WTC11 (cell line): ENCODE data around the gene PLEKHO2. TPM values are rescaled to one million over a fixed set of nuclear protein-coding genes. Genes with fewer than 3 reads are reported as not detected.

Experiments
- CREB1 ChIP-seq: sonication (generic); formaldehyde crosslinking; IDR thresholded peaks from 2 replicates; pipeline ENCODE4 v1.8.0; 2023; ENCODE audit warnings: mild to moderate bottlenecking, missing genetic modification reagents
- ELF4 ChIP-seq: sonication (generic); formaldehyde crosslinking; IDR thresholded peaks from 2 replicates; pipeline ENCODE4 v1.8.1; 2022; ENCODE audit warnings: low read depth, mild to moderate bottlenecking, moderate library complexity, missing genetic modification reagents
- GABPB1 ChIP-seq: sonication (generic); formaldehyde crosslinking; IDR thresholded peaks from 2 replicates; pipeline ENCODE4 v1.8.1; 2023; ENCODE audit warnings: mild to moderate bottlenecking, missing genetic modification reagents
- GRHL2 ChIP-seq: fragments of 250-450 bp; sonication (Bioruptor Pico); IDR thresholded peaks from 2 replicates; pipeline ENCODE4 v1.8.0; 2022; ENCODE audit warnings: mild to moderate bottlenecking, moderate library complexity; ENCODE audit not compliant: insufficient replicate concordance, severe bottlenecking
- MYBL2 ChIP-seq: sonication (generic); formaldehyde crosslinking; IDR thresholded peaks from 2 replicates; pipeline ENCODE4 v1.8.1; 2023; ENCODE audit warnings: mild to moderate bottlenecking, moderate library complexity, missing genetic modification reagents
- NR1H2 ChIP-seq: sonication (generic); formaldehyde crosslinking; IDR thresholded peaks from 2 replicates; pipeline ENCODE4 v1.9.0; 2021; ENCODE audit warnings: mild to moderate bottlenecking, moderate library complexity, missing genetic modification reagents
- NR2C2 ChIP-seq: sonication (generic); formaldehyde crosslinking; IDR thresholded peaks from 2 replicates; pipeline ENCODE4 v1.8.0; 2022; ENCODE audit warnings: mild to moderate bottlenecking, missing genetic modification reagents
- SP1 ChIP-seq: sonication (generic); formaldehyde crosslinking; conservative IDR thresholded peaks from 2 replicates; pipeline ENCODE4 v1.8.1; 2022; ENCODE audit warnings: missing genetic modification reagents
- ZNF219 ChIP-seq: sonication (generic); formaldehyde crosslinking; IDR thresholded peaks from 2 replicates; pipeline ENCODE4 v1.8.0; 2023; ENCODE audit warnings: missing genetic modification reagents, mild to moderate bottlenecking, borderline replicate concordance
- ZNF232 ChIP-seq: sonication (generic); formaldehyde crosslinking; IDR thresholded peaks from 2 replicates; pipeline ENCODE4 v1.8.0; 2022; ENCODE audit warnings: mild to moderate bottlenecking, missing genetic modification reagents
- ZNF263 ChIP-seq: sonication (generic); formaldehyde crosslinking; IDR thresholded peaks from 2 replicates; pipeline ENCODE4 v1.8.1; 2022; ENCODE audit warnings: low read depth, mild to moderate bottlenecking, moderate library complexity, missing genetic modification reagents
- ZNF317 ChIP-seq: sonication (generic); formaldehyde crosslinking; IDR thresholded peaks from 2 replicates; pipeline ENCODE4 v1.8.1; 2023; ENCODE audit warnings: low read depth, mild to moderate bottlenecking, moderate library complexity, missing genetic modification reagents, borderline replicate concordance
- total RNA-seq: library from RNA; stranded (reverse); gene quantifications from 3 replicates; pipeline ENCODE4 v1.2.3, GENCODE V29; 2021
- TF ChIP-seq, protein P1 (sequence below): fragments of 250-450 bp; sonication (Bioruptor Pico); IDR thresholded peaks from 2 replicates; pipeline ENCODE4 v1.9.0; 2021; ENCODE audit warnings: mild to moderate bottlenecking, borderline replicate concordance
- TF ChIP-seq, protein P2 (sequence below): sonication (generic); formaldehyde crosslinking; IDR thresholded peaks from 2 replicates; pipeline ENCODE4 v1.8.0; 2022; ENCODE audit warnings: mild to moderate bottlenecking, missing genetic modification reagents
- TF ChIP-seq, protein P3 (sequence below): sonication (generic); formaldehyde crosslinking; IDR thresholded peaks from 2 replicates; pipeline ENCODE4 v1.8.0; 2022; ENCODE audit warnings: mild to moderate bottlenecking, missing genetic modification reagents
- TF ChIP-seq, protein P4 (sequence below): fragments of 250-450 bp; sonication (Bioruptor Pico); IDR thresholded peaks from 2 replicates; pipeline ENCODE4 v2.1.2; 2022; ENCODE audit warnings: mild to moderate bottlenecking, moderate library complexity
- TF ChIP-seq, protein P5 (sequence below): sonication (generic); formaldehyde crosslinking; IDR thresholded peaks from 2 replicates; pipeline ENCODE4 v1.8.1; 2022; ENCODE audit warnings: low read depth, mild to moderate bottlenecking, moderate library complexity, missing genetic modification reagents, borderline replicate concordance
- TF ChIP-seq, protein P6 (sequence below): fragments of 250-450 bp; sonication (Bioruptor Pico); IDR thresholded peaks from 2 replicates; pipeline ENCODE4 v1.9.0; 2021; ENCODE audit warnings: mild to moderate bottlenecking
- TF ChIP-seq, protein P7 (sequence below): sonication (generic); formaldehyde crosslinking; IDR thresholded peaks from 2 replicates; pipeline ENCODE4 v1.8.1; 2022; ENCODE audit warnings: mild to moderate bottlenecking, missing genetic modification reagents, moderate library complexity, borderline replicate concordance
- TF ChIP-seq, protein P8 (sequence below): sonication (generic); formaldehyde crosslinking; IDR thresholded peaks from 2 replicates; pipeline ENCODE4 v1.8.0; 2022; ENCODE audit warnings: mild to moderate bottlenecking, missing genetic modification reagents

Gene PLEKHO2
- total RNA-seq, 1 experiment from 2014 or later: 22.1 TPM

DNA sequence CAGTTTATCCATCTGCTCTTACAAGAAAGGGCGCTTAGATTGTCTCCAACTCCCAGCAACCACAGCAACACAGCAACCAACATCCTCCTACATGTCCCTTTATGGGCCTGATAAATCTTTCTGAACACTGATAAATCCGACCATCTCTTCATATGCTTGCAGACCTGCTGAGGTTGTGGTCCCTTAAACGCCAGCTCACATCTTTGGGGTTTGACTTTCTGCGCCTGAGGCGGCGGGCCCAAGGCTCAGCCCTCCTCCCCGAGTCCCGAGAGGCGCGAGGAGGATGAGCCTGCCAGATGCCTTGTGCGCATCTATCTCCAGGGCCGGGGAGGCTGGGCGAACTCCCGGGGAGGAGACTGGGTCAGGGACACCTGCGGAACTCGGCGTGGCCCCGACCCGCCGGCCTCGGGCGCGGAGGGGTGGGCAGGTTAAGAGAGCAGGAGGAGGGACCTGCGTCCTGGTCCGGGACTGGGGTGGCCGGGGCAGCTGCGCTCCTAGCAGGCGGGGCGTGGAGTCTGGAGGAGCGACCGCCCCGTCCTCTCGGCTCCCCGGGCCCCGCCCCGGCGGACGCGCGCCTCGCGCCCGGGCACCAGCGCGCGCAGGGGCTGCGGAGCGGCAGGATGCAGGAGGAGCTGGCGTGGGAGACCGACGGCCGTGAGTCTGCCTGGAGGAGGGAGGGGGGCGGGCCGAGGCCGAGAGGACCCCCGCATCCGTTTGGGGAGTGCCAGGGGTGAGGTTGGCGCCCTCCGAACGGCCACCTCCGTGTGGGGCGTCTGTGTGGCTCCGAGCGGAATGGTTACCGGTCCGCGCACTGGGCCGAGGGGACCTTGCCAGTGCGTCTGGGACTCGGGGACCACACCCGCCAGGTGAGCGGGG is 69.8 kb downstream of the PLEKHO2 start, which contains the start of gene ANKDD1A (continued):
- TF ChIP-seq, protein P1, sequence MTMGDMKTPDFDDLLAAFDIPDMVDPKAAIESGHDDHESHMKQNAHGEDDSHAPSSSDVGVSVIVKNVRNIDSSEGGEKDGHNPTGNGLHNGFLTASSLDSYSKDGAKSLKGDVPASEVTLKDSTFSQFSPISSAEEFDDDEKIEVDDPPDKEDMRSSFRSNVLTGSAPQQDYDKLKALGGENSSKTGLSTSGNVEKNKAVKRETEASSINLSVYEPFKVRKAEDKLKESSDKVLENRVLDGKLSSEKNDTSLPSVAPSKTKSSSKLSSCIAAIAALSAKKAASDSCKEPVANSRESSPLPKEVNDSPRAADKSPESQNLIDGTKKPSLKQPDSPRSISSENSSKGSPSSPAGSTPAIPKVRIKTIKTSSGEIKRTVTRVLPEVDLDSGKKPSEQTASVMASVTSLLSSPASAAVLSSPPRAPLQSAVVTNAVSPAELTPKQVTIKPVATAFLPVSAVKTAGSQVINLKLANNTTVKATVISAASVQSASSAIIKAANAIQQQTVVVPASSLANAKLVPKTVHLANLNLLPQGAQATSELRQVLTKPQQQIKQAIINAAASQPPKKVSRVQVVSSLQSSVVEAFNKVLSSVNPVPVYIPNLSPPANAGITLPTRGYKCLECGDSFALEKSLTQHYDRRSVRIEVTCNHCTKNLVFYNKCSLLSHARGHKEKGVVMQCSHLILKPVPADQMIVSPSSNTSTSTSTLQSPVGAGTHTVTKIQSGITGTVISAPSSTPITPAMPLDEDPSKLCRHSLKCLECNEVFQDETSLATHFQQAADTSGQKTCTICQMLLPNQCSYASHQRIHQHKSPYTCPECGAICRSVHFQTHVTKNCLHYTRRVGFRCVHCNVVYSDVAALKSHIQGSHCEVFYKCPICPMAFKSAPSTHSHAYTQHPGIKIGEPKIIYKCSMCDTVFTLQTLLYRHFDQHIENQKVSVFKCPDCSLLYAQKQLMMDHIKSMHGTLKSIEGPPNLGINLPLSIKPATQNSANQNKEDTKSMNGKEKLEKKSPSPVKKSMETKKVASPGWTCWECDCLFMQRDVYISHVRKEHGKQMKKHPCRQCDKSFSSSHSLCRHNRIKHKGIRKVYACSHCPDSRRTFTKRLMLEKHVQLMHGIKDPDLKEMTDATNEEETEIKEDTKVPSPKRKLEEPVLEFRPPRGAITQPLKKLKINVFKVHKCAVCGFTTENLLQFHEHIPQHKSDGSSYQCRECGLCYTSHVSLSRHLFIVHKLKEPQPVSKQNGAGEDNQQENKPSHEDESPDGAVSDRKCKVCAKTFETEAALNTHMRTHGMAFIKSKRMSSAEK (CRISPR knock-in tag): no peak
- TF ChIP-seq ZNF219 (no peak), GRHL2 (CRISPR knock-in tag) (no peak), NR2C2 (CRISPR knock-in tag) (no peak), ELF4 (0 out of 2 replicates have a peak, but pooled peaks have one; percentile 38), GABPB1 (CRISPR knock-in tag) (no peak), ZNF263 (CRISPR knock-in tag) (peak; percentile 75; the same call in 1 of the 2 replicates), ZNF232 (CRISPR knock-in tag) (peak; percentile 75), MYBL2 (0 out of 2 replicates have a peak, but pooled peaks have one; percentile 6), NR1H2 (CRISPR knock-in tag) (no peak), SP1 (peak; percentile 55), CREB1 (CRISPR knock-in tag) (no peak), ZNF317 (CRISPR knock-in tag) (0 out of 2 replicates have a peak, but pooled peaks have one; percentile 22)
- TF ChIP-seq, protein P2, sequence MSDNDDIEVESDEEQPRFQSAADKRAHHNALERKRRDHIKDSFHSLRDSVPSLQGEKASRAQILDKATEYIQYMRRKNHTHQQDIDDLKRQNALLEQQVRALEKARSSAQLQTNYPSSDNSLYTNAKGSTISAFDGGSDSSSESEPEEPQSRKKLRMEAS (CRISPR knock-in tag): peak; percentile 68; the same call in 1 of the 2 replicates
- TF ChIP-seq, protein P3, sequence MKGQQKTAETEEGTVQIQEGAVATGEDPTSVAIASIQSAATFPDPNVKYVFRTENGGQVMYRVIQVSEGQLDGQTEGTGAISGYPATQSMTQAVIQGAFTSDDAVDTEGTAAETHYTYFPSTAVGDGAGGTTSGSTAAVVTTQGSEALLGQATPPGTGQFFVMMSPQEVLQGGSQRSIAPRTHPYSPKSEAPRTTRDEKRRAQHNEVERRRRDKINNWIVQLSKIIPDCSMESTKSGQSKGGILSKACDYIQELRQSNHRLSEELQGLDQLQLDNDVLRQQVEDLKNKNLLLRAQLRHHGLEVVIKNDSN: no peak; the same call in 1 of the 2 replicates
- TF ChIP-seq, protein P4, sequence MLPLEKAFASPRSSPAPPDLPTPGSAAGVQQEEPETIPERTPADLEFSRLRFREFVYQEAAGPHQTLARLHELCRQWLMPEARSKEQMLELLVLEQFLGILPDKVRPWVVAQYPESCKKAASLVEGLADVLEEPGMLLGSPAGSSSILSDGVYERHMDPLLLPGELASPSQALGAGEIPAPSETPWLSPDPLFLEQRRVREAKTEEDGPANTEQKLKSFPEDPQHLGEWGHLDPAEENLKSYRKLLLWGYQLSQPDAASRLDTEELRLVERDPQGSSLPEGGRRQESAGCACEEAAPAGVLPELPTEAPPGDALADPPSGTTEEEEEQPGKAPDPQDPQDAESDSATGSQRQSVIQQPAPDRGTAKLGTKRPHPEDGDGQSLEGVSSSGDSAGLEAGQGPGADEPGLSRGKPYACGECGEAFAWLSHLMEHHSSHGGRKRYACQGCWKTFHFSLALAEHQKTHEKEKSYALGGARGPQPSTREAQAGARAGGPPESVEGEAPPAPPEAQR (CRISPR knock-in tag): no peak
- TF ChIP-seq, protein P5, sequence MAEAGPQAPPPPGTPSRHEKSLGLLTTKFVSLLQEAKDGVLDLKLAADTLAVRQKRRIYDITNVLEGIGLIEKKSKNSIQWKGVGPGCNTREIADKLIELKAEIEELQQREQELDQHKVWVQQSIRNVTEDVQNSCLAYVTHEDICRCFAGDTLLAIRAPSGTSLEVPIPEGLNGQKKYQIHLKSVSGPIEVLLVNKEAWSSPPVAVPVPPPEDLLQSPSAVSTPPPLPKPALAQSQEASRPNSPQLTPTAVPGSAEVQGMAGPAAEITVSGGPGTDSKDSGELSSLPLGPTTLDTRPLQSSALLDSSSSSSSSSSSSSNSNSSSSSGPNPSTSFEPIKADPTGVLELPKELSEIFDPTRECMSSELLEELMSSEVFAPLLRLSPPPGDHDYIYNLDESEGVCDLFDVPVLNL (CRISPR knock-in tag): no peak
- TF ChIP-seq, protein P6, sequence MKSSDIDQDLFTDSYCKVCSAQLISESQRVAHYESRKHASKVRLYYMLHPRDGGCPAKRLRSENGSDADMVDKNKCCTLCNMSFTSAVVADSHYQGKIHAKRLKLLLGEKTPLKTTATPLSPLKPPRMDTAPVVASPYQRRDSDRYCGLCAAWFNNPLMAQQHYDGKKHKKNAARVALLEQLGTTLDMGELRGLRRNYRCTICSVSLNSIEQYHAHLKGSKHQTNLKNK: no peak
- TF ChIP-seq, protein P7, sequence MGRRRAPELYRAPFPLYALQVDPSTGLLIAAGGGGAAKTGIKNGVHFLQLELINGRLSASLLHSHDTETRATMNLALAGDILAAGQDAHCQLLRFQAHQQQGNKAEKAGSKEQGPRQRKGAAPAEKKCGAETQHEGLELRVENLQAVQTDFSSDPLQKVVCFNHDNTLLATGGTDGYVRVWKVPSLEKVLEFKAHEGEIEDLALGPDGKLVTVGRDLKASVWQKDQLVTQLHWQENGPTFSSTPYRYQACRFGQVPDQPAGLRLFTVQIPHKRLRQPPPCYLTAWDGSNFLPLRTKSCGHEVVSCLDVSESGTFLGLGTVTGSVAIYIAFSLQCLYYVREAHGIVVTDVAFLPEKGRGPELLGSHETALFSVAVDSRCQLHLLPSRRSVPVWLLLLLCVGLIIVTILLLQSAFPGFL: no peak
- TF ChIP-seq, protein P8, sequence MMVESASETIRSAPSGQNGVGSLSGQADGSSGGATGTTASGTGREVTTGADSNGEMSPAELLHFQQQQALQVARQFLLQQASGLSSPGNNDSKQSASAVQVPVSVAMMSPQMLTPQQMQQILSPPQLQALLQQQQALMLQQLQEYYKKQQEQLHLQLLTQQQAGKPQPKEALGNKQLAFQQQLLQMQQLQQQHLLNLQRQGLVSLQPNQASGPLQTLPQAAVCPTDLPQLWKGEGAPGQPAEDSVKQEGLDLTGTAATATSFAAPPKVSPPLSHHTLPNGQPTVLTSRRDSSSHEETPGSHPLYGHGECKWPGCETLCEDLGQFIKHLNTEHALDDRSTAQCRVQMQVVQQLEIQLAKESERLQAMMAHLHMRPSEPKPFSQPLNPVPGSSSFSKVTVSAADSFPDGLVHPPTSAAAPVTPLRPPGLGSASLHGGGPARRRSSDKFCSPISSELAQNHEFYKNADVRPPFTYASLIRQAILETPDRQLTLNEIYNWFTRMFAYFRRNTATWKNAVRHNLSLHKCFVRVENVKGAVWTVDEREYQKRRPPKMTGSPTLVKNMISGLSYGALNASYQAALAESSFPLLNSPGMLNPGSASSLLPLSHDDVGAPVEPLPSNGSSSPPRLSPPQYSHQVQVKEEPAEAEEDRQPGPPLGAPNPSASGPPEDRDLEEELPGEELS (CRISPR knock-in tag): no peak
